Smooth muscle cell (in vitro differentiated cells): ENCODE results near the gene TIMM9. TPM values are rescaled to one million over a fixed set of nuclear protein-coding genes. Genes with fewer than 3 reads are reported as not detected.

Experiments used
- DNase-seq: peaks from one replicate; lab custom pipeline; 2025; ENCODE audit not compliant: unreplicated experiment; lab: John Stamatoyannopoulos, UW
- H2AFZ ChIP-seq: fragments of 200-600 bp; sonication (generic); 2 replicates; pipeline ENCODE4 v1.6.0; 2016; ENCODE audit warnings: antibody characterized with exemption, low read depth, mild to moderate bottlenecking
- H3F3A ChIP-seq: fragments of 200-600 bp; sonication (generic); 2 replicates; pipeline ENCODE4 v1.6.0; 2017; ENCODE audit warnings: antibody characterized with exemption, low read depth
- H3K27ac ChIP-seq: fragments of 200-600 bp; sonication (generic); 2 replicates; pipeline ENCODE4 v1.5.1; 2016; ENCODE audit warnings: low read depth, mild to moderate bottlenecking
- H3K27me3 ChIP-seq: fragments of 200-600 bp; sonication (generic); 2 replicates; pipeline ENCODE4 v1.6.1; 2016; ENCODE audit warnings: low read depth, mild to moderate bottlenecking
- H3K36me3 ChIP-seq: fragments of 200-600 bp; sonication (generic); 2 replicates; pipeline ENCODE4 v1.5.1; 2016; ENCODE audit warnings: low read depth
- H3K4me1 ChIP-seq: fragments of 200-600 bp; sonication (generic); 2 replicates; pipeline ENCODE4 v1.5.1; 2016; ENCODE audit warnings: low read depth
- H3K4me2 ChIP-seq: fragments of 200-600 bp; sonication (generic); 2 replicates; pipeline ENCODE4 v1.6.0; 2016; ENCODE audit warnings: mild to moderate bottlenecking
- H3K4me3 ChIP-seq: fragments of 200-600 bp; sonication (generic); 2 replicates; pipeline ENCODE4 v1.5.1; 2016; ENCODE audit warnings: mild to moderate bottlenecking
- H3K79me2 ChIP-seq: fragments of 200-600 bp; sonication (generic); 2 replicates; pipeline ENCODE4 v1.6.0; 2016; ENCODE audit warnings: low read depth, mild to moderate bottlenecking
- H3K9ac ChIP-seq: fragments of 200-600 bp; sonication (generic); 2 replicates; pipeline ENCODE4 v1.6.0; 2016; ENCODE audit warnings: low read depth
- H3K9me3 ChIP-seq: fragments of 200-600 bp; sonication (generic); replicated peaks from 2 replicates; pipeline ENCODE4 v1.5.1; 2016; ENCODE audit warnings: low read depth
- H4K20me1 ChIP-seq: fragments of 200-600 bp; sonication (generic); 2 replicates; pipeline ENCODE4 v1.6.0; 2016; ENCODE audit warnings: low read depth
- WGBS: methylation state at CpG from one replicate; pipeline ENCODE4 v1.1.7; 2016; ENCODE audit warnings: low lambda C conversion rate; 5-methylcytosine and 5-hydroxymethylcytosine counted together
- polyA plus RNA-seq: library from polyadenylated mRNA; unstranded; fragments of >200 nt; fragmentation: Nextera tagmentation; extraction: Ambion mirVana; gene quantifications from 2 replicates; pipeline ENCODE4 v1.2.1, GENCODE V29; 2016
- total RNA-seq: library from RNA; depleted of rRNA; stranded (reverse); fragments of >200 nt; gene quantifications from 2 replicates; pipeline ENCODE4 v1.2.3, GENCODE V29; 2014
- TF ChIP-seq, protein P1 (sequence below): fragments of 200-600 bp; sonication (generic); IDR thresholded peaks from 2 replicates; pipeline ENCODE4 v1.5.1; 2017; ENCODE audit warnings: borderline replicate concordance, mild to moderate bottlenecking, antibody characterized with exemption; ENCODE audit not compliant: insufficient read depth, poor library complexity, severe bottlenecking

TIMM9 gene
- total and polyA plus RNA-seq, 2 experiments from 2014 or later: 40.2 to 51.8 TPM

DNA sequence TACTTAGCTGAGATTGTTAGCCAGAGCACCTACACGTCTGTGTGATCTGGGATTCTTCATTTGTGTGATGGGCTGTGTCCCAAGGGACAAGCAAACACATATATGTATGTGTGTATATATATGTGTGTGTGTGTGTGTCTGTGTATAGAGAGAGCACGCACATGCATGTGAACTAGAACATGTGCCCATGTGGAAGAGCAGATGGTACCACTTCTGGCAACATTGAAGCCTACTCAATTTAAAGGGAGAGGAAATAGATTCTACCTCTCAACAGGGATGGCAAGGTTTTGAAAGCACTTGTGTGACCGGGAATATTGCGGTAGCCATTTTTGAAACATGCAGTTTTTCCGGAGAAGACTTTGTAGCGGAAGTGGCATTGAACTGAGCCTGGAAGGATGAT is 30.2 kb downstream of the TIMM9 start:
- H3K27ac ChIP-seq: no peak overlapping the region
- TF ChIP-seq, protein P1, sequence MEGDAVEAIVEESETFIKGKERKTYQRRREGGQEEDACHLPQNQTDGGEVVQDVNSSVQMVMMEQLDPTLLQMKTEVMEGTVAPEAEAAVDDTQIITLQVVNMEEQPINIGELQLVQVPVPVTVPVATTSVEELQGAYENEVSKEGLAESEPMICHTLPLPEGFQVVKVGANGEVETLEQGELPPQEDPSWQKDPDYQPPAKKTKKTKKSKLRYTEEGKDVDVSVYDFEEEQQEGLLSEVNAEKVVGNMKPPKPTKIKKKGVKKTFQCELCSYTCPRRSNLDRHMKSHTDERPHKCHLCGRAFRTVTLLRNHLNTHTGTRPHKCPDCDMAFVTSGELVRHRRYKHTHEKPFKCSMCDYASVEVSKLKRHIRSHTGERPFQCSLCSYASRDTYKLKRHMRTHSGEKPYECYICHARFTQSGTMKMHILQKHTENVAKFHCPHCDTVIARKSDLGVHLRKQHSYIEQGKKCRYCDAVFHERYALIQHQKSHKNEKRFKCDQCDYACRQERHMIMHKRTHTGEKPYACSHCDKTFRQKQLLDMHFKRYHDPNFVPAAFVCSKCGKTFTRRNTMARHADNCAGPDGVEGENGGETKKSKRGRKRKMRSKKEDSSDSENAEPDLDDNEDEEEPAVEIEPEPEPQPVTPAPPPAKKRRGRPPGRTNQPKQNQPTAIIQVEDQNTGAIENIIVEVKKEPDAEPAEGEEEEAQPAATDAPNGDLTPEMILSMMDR: no peak
- H3K4me2 ChIP-seq: no peak overlapping the region
- no peaks in the 10 kb centered on the region for H3K79me2 ChIP-seq
- no peaks in the 10 kb centered on the region for H4K20me1 ChIP-seq
- H3K4me3 ChIP-seq: no peak overlapping the region
- no peaks in the 10 kb centered on the region for H3K9me3 ChIP-seq
- no peaks in the 10 kb centered on the region for H3K36me3 ChIP-seq
- no peak for DNase-seq
- no peaks in the 10 kb centered on the region for H3F3A ChIP-seq
- H2AFZ ChIP-seq: no peak overlapping the region
- no peaks in the 10 kb centered on the region for H3K27me3 ChIP-seq
- H3K4me1 ChIP-seq: peaks cover 5% of the 10 kb centered on the region
- WGBS: 98% methylated on average over 6 of the region's 6 CpGs
- H3K9ac ChIP-seq: no peak overlapping the region

GRCh38 chr14:58395812-58396788 is 31.2 kb downstream of the TIMM9 start, which contains the start of gene TOMM20L:
Gene TOMM20L (plus strand): TSS chr14:58395930. CDS start chr14:58395958, 28 bp downstream.
- Histone ChIP-seq H3K4me1 (peaks cover 5% of the 10 kb centered on the region), H3K27ac (no peak within 1 kb of the TSS), H2AFZ (peak within 1 kb of the TSS; percentile 94), H3K9me3 (no peaks in the 10 kb centered on the region), H4K20me1 (no peaks in the 10 kb centered on the region), H3K9ac (peak within 1 kb of the TSS; percentile 39), H3K79me2 (no peaks in the 10 kb centered on the region), H3K4me3 (peak within 1 kb of the TSS; percentile 76), H3K36me3 (no peaks in the 10 kb centered on the region), H3K27me3 (no peaks in the 10 kb centered on the region), H3K4me2 (peak within 1 kb of the TSS; percentile 97), H3F3A (no peaks in the 10 kb centered on the region)
- TF ChIP-seq, protein P1: peak; percentile 94
- WGBS: 13% methylated on average over 58 of the region's 86 CpGs
- DNase-seq: peak; percentile 24

GRCh38 chr14:58395562-58395811 is 31.8 kb downstream of the TIMM9 start:
- Histone ChIP-seq H3K9ac (no peak overlapping the region), H3K9me3 (no peaks in the 10 kb centered on the region), H3F3A (no peaks in the 10 kb centered on the region), H3K27me3 (no peaks in the 10 kb centered on the region), H4K20me1 (no peaks in the 10 kb centered on the region), H2AFZ (peak overlapping the region; percentile 94), H3K27ac (no peak overlapping the region), H3K36me3 (no peaks in the 10 kb centered on the region), H3K4me1 (peaks cover 5% of the 10 kb centered on the region), H3K4me2 (peak overlapping the region; percentile 97), H3K4me3 (peak overlapping the region; percentile 76), H3K79me2 (no peaks in the 10 kb centered on the region)
- TF ChIP-seq, protein P1: no peak
- 17% methylated on average over 10 of the region's 10 CpGs for WGBS
- no peak for DNase-seq
